ENCODE results near the gene LMAN1L. TPM values are rescaled to one million over a fixed set of nuclear protein-coding genes. Genes with fewer than 3 reads are reported as not detected.
A peak's percentile ranks its signal among the peaks of the same experiment; 100 is the strongest.

The LMAN1L gene
- polyA plus RNA-seq, 3 donors = 0.08 TPM; not detected in 2

- Histone ChIP-seq H2AFZ (ENCODE audit: insufficient read depth, low read depth, low read length, poor library complexity, severe bottlenecking) (peak within 1 kb of the TSS; percentile 96), H3K27ac (ENCODE audit: low read depth in 1 of 2, low read length in 2 of 2) (peak within 1 kb of the TSS in 1 of 2 donors; percentile 78), H3K27me3 (ENCODE audit: control insufficient read depth in 2 of 2, insufficient read depth in 2 of 2, low read length in 2 of 2) (no peaks in the 10 kb centered on the region), H3K4me1 (ENCODE audit: control insufficient read depth in 1 of 2, insufficient read depth in 2 of 2, low read length in 2 of 2) (peaks cover 16 to 22% of the 10 kb centered on the region in 2 donors), H3K79me2 (ENCODE audit: insufficient read depth, low read length) (peaks cover 2% of the 10 kb centered on the region), H3K9ac (ENCODE audit: insufficient read depth, low read length, poor library complexity, severe bottlenecking) (peak within 1 kb of the TSS; percentile 78), H4K20me1 (ENCODE audit: insufficient read depth, low read length) (peaks cover 35% of the 10 kb centered on the region), H3K4me3 (replicated peaks in 1 of 3; ENCODE audit: low read depth in 2 of 3, low read length in 3 of 3) (peak within 1 kb of the TSS; percentile 54 to 95 (median 64)), H3K9me3 (replicated peaks in 1 of 2; ENCODE audit: control insufficient read depth in 1 of 2, insufficient read depth in 1 of 2, low read length in 2 of 2) (no peaks in the 10 kb centered on the region), H3K4me2 (replicated peaks; ENCODE audit: extremely low read depth, low read length, poor library complexity, severe bottlenecking) (peak within 1 kb of the TSS; percentile 97), H3K36me3 (replicated peaks in 1 of 2; ENCODE audit: control insufficient read depth in 1 of 2, insufficient read depth in 2 of 2, low read length in 2 of 2) (peaks cover 40 to 52% of the 10 kb centered on the region in 2 donors)
- Mint-ChIP-seq H3K36me3 (peaks cover 36 to 55% of the 10 kb centered on the region in 2 donors), H3K27me3 (ENCODE audit: low read depth in 3 of 3) (peaks cover 0 to 3% (median 0%) of the 10 kb centered on the region in 3 donors), H3K27ac (peak within 1 kb of the TSS; percentile 58 to 83 (median 78)), H3K9me3 (no peaks in the 10 kb centered on the region), H3K4me3 (peak within 1 kb of the TSS; percentile 87 to 92), H3K4me1 (peaks cover 37% of the 10 kb centered on the region)
- TF ChIP-seq CTCF (IDR thresholded peaks at IDR 0.05) = peak; percentile 89
- intact Hi-C loops (cut with micrococcal nuclease) = loop anchor here (10.0 kb wide), 1 partner anchor 62 kb away; the partner anchor contains the start of gene FAM219B (in 2 of the 2)
- under 1% methylated on average over 84 of the region's 84 CpGs for WGBS (ENCODE audit: insufficient coverage)
- DNase-seq = peak; percentile 86 to 91 (median 89)
Measured at GRCh38 chr15:74842581-74843444, 30.2 kb downstream of the LMAN1L start, which contains the start of gene ULK3. ULK3 (minus strand) TSS chr15:74843156; CDS start chr15:74843105, 51 bp downstream.

- Histone ChIP-seq H3K27me3 (ENCODE audit: control insufficient read depth in 2 of 2, insufficient read depth in 2 of 2, low read length in 2 of 2) (no peaks in the 10 kb centered on the region), H3K9ac (ENCODE audit: insufficient read depth, low read length, poor library complexity, severe bottlenecking) (peak overlapping the region; percentile 78), H3K79me2 (ENCODE audit: insufficient read depth, low read length) (peaks cover 2% of the 10 kb centered on the region), H3K4me3 (replicated peaks in 1 of 3; ENCODE audit: low read depth in 2 of 3, low read length in 3 of 3) (peak overlapping the region; percentile 20 to 95 (median 25)), H3K4me1 (ENCODE audit: control insufficient read depth in 1 of 2, insufficient read depth in 2 of 2, low read length in 2 of 2) (peaks cover 16 to 22% of the 10 kb centered on the region in 2 donors), H2AFZ (ENCODE audit: insufficient read depth, low read depth, low read length, poor library complexity, severe bottlenecking) (peak overlapping the region; percentile 46), H3K36me3 (replicated peaks in 1 of 2; ENCODE audit: control insufficient read depth in 1 of 2, insufficient read depth in 2 of 2, low read length in 2 of 2) (peaks cover 46 to 52% of the 10 kb centered on the region in 2 donors), H3K27ac (ENCODE audit: low read depth in 1 of 2, low read length in 2 of 2) (peak overlapping the region in 1 of 2 donors; percentile 44), H4K20me1 (ENCODE audit: insufficient read depth, low read length) (peaks cover 37% of the 10 kb centered on the region), H3K4me2 (replicated peaks; ENCODE audit: extremely low read depth, low read length, poor library complexity, severe bottlenecking) (peak overlapping the region; percentile 97), H3K9me3 (replicated peaks in 1 of 2; ENCODE audit: control insufficient read depth in 1 of 2, insufficient read depth in 1 of 2, low read length in 2 of 2) (no peaks in the 10 kb centered on the region)
- Mint-ChIP-seq H3K4me1 (peaks cover 37% of the 10 kb centered on the region), H3K36me3 (peaks cover 43 to 61% of the 10 kb centered on the region in 2 donors), H3K27ac (peak overlapping the region; percentile 58 to 83 (median 78)), H3K9me3 (no peaks in the 10 kb centered on the region), H3K27me3 (ENCODE audit: low read depth in 3 of 3) (peaks cover 0 to 3% (median 0%) of the 10 kb centered on the region in 3 donors), H3K4me3 (peak overlapping the region; percentile 64 to 71)
- intact Hi-C loops (cut with micrococcal nuclease) = loop anchor here (10.0 kb wide), 1 partner anchor 61 kb away; the partner anchor contains the start of gene FAM219B (in 2 of the 2)
- no peak for TF ChIP-seq CTCF (IDR thresholded peaks at IDR 0.05)
- 6% methylated on average over 13 of the region's 18 CpGs for WGBS (ENCODE audit: insufficient coverage)
- no peak for DNase-seq
Measured at GRCh38 chr15:74843445-74843828, 30.8 kb downstream of the LMAN1L start.

Data from CD14-positive monocyte (primary cell).